Pancreas (tissue), 10 donors: Measurements from ENCODE around the gene BCAS3. TPM values are rescaled to one million over a fixed set of nuclear protein-coding genes. Genes with fewer than 3 reads are reported as not detected.

ENCODE experiments used
- ATAC-seq, 4 donors: fragments of 200-7000 bp; cut with Tn5 transposase; one replicate each; pipeline versions ENCODE4 v1.8.0 to v1.9.1; 2020; ENCODE audit warnings: mild to moderate bottlenecking in 4 of 4, moderate library complexity in 4 of 4
- DNase-seq, 6 donors: peaks; one replicate each; pipeline ENCODE4 v3.0.0-alpha.2; 2020
- FAIRE-seq: peaks from 2 replicates; lab custom pipeline; 2012; peaks lifted over from hg19 to GRCh38; lab: Jason Lieb, UNC
- H3K27ac ChIP-seq, 4 donors: fragments of 200-600 bp; sonication (generic); 1 replicate in 3 of 4; 2 replicates in 1 of 4; pipeline versions ENCODE4 v1.5.0 to v1.8.0; 2020
- H3K27me3 ChIP-seq, 4 donors: fragments of 200-600 bp; one replicate each; pipeline ENCODE4 v1.8.0; 2021
- H3K36me3 ChIP-seq, 3 donors: fragments of 200-600 bp; sonication (generic) in 1 of 3; one replicate each; pipeline versions ENCODE4 v1.5.0 to v1.8.0; 2020 to 2021
- H3K4me1 ChIP-seq, 3 donors: fragments of 200-600 bp; one replicate each; pipeline ENCODE4 v1.8.0; 2021
- H3K4me3 ChIP-seq, 4 donors: fragments of 200-600 bp; sonication (generic) in 2 of 4; one replicate each; pipeline versions ENCODE4 v1.5.0 to v1.8.0; 2020 to 2021
- H3K9me3 ChIP-seq, 4 donors: fragments of 200-600 bp; one replicate each; pipeline ENCODE4 v1.8.0; 2021
- WGBS, 2 donors: extraction: QIAGEN DNeasy Blood & Tissue Kit; methylation state at CpG; one replicate each; pipeline ENCODE4 v1.1.7; 2013; 5-methylcytosine and 5-hydroxymethylcytosine counted together
- intact Hi-C, 3 donors: fragments of 100-400 bp; cut with DNase I; formaldehyde crosslinking; loops; one replicate each; pipeline versions ENCODE4 v1.11.1 to v1.14.2; 2022
- polyA plus RNA-seq, 2 donors: library from polyadenylated mRNA; stranded (reverse); fragments of 200-250 nt; gene quantifications; one replicate each; pipeline ENCODE4 v1.2.3, GENCODE V29; 2013
- total RNA-seq, 6 donors: library from RNA; stranded (reverse); fragmentation: NEBNext Ultra II Directional in 4 of 6; extraction: Animal tissue kit (Norgen Biotek cat#: 25700) in 4 of 6; gene quantifications; one replicate each; pipeline versions ENCODE4 v1.2.1 to v1.2.4, GENCODE V29; 2021 to 2023
- TF ChIP-seq, protein P1 (sequence below), 4 donors: fragments of 200-600 bp; sonication (generic) in 3 of 4; IDR thresholded peaks; one replicate each; pipeline versions ENCODE4 v1.5.0 to v1.8.0; 2021; ENCODE audit warnings: antibody characterized with exemption in 4 of 4
- donor health status: healthy with polysubstance abuse.
- donor health status: DM: no; HTN: no; CAD: no; lungs with moderate emphysema.
- donor health status: DM: no; HTN: no; CAD: no.
- donor health status: control.
- donor health status: control.
- donor health status: Bipolar disorder and iron deficiency.
- donor health status: DM: yes; HTN: yes; CAD: no.
- donor health status: DM: no; HTN: no; CAD: no.
- donor health status: DM: no; HTN: no; CAD: no.
- donor health status: DM: yes; HTN: yes; CAD: no.

Gene BCAS3
- total and polyA plus RNA-seq, 8 donors, result 4.6 to 27.7 (median 13.2) TPM

DNA sequence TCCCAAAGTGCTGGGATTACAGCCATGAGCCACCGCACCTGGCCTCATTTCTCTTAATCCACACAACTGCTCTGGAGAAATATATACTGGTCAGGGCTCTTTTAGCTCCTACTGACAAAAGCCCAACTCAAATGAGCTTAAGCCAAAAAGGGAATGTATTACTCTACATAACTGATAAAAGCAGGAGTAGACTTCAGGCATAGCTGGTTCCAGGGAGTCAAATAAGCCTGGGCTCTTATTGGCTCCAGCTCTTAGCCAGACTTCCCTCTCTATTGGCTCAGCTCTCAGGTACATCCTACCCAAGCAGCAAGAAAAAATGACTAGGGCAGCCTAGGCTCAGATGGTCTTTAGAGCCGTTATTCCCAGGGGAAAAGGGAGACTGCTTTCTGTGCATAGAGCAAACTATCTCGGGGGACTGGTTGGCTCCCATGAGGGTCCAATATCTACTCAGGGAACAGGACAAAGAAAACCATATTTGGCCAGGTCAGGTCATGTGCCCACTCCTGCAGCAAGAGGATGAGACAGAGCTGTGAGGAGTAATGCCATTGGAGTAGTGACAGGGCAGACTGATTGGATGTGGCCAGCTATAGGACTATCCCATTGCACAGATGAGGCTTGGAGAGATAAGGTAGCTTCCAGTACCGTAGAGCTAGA lies 743.2 kb downstream of the BCAS3 start:
- FAIRE-seq, result no peak
- Histone ChIP-seq H3K27ac (no peak overlapping the region), H3K4me1 (peaks cover 0 to 4% (median 0%) of the 10 kb centered on the region in 3 donors), H3K9me3 (no peaks in the 10 kb centered on the region), H3K36me3 (no peaks in the 10 kb centered on the region), H3K27me3 (no peaks in the 10 kb centered on the region), H3K4me3 (no peak overlapping the region)
- intact Hi-C loops, result no loop called here
- TF ChIP-seq, protein P1, sequence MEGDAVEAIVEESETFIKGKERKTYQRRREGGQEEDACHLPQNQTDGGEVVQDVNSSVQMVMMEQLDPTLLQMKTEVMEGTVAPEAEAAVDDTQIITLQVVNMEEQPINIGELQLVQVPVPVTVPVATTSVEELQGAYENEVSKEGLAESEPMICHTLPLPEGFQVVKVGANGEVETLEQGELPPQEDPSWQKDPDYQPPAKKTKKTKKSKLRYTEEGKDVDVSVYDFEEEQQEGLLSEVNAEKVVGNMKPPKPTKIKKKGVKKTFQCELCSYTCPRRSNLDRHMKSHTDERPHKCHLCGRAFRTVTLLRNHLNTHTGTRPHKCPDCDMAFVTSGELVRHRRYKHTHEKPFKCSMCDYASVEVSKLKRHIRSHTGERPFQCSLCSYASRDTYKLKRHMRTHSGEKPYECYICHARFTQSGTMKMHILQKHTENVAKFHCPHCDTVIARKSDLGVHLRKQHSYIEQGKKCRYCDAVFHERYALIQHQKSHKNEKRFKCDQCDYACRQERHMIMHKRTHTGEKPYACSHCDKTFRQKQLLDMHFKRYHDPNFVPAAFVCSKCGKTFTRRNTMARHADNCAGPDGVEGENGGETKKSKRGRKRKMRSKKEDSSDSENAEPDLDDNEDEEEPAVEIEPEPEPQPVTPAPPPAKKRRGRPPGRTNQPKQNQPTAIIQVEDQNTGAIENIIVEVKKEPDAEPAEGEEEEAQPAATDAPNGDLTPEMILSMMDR (IDR thresholded peaks at IDR 0.05), result no peak
- no peak for DNase-seq
- ATAC-seq, result no peak
- WGBS, 2 donors, result 72 to 85% methylated on average over 4 of the region's 4 CpGs

DNA sequence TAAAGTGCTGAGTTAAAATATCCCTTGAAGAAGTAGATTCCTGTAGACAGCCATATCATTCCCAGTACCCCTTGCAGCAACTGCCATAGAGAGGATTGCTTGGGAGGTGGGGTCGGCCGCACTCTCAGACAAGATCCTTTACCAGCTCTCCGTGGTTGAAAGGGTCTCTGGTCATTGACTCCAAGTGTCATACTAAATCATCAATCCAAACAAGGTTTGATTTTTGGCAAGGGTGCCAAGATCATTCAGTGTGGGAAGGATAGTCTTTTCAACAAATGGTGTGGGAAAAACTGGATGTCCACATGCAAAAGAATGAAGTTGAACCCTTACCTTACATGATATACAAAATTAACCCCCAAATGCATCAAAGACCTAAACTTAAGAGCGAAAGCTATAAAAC lies 743.8 kb downstream of the BCAS3 start:
- intact Hi-C loops, result no loop called here
- Histone ChIP-seq H3K4me3 (no peak overlapping the region), H3K9me3 (no peaks in the 10 kb centered on the region), H3K4me1 (peaks cover 0 to 4% (median 0%) of the 10 kb centered on the region in 3 donors), H3K27me3 (no peaks in the 10 kb centered on the region), H3K36me3 (no peaks in the 10 kb centered on the region), H3K27ac (no peak overlapping the region)
- no peak for DNase-seq
- 63 to 78% methylated on average over 4 of the region's 4 CpGs for WGBS, 2 donors
- TF ChIP-seq, protein P1 (IDR thresholded peaks at IDR 0.05), result no peak
- no peak for ATAC-seq
- no peak for FAIRE-seq

DNA sequence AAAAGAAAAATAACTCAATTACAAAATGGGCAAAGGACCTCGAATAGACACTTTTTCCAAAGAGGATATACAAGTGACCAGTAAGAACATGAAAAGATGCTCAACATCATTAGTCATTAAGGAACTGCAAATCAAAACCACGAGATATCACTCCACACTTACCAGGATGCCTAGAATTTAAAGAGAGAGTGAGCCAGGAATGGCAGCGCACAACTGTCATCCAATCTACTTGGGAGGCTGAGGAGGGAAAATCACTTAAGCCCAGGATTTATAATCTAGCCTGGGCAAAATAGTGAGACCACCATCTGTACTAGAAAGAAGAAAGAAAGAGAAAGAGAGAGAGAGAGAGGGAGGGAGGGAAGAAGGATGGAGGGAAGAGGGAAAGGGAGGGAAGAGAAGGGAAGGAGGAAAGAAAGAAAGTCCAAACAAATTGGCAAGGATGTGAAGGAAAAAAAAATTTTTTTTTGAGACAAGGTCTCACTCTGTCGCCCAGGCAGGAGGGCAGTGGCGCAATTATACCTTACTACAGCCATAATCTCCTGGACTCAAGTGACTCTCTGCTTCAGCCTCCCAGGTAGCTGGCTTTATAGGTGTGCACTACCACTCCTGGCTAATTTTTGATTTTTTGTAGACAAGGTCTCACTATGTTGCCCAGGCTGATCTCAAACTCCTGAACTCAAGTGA lies 744.6 kb downstream of the BCAS3 start:
- Histone ChIP-seq H3K4me3 (no peak overlapping the region), H3K4me1 (no peaks in the 10 kb centered on the region), H3K9me3 (no peaks in the 10 kb centered on the region), H3K36me3 (no peaks in the 10 kb centered on the region), H3K27me3 (no peaks in the 10 kb centered on the region), H3K27ac (no peak overlapping the region)
- TF ChIP-seq, protein P1 (IDR thresholded peaks at IDR 0.05), result no peak
- intact Hi-C loops, result no loop called here
- WGBS, 2 donors, result 51 to 60% methylated on average over 5 of the region's 5 CpGs
- ATAC-seq, result no peak
- FAIRE-seq, result no peak
- DNase-seq, result no peak

DNA sequence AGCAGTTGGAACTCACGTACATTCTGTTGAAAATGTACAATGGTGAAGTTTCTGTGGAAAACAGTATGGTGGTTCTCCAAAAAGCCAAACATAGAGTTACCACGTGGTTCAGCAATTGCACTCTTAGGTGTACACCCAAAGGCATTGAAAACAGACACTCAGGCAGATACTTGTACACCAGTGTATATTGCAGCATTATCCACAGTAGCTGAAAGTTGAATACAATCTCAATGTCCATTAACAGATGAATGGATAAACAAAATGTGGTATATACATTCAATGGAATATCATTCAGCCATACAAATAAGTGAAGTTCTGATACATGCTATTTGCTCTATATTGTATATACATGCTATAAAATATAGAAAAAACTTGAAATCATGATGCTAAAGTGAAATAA lies 745.2 kb downstream of the BCAS3 start:
- TF ChIP-seq, protein P1 (IDR thresholded peaks at IDR 0.05), result no peak
- no peak for DNase-seq
- Histone ChIP-seq H3K9me3 (no peaks in the 10 kb centered on the region), H3K27ac (no peak overlapping the region), H3K4me3 (no peak overlapping the region), H3K36me3 (no peaks in the 10 kb centered on the region), H3K4me1 (no peaks in the 10 kb centered on the region), H3K27me3 (no peaks in the 10 kb centered on the region)
- 36 to 42% methylated on average over 2 of the region's 2 CpGs for WGBS, 2 donors
- FAIRE-seq, result no peak
- intact Hi-C loops, result no loop called here
- no peak for ATAC-seq
